Neural crest cell (in vitro differentiated cells): ENCODE results near the gene RHBG. TPM values are rescaled to one million over a fixed set of nuclear protein-coding genes. Genes with fewer than 3 reads are reported as not detected.
"Not testable (repeated sequence)": the region's sequence is repeated elsewhere in the genome, so short reads cannot be mapped to it uniquely, and the experiment has no call there.

Experiments used
- DNase-seq: peaks from one replicate; pipeline ENCODE4 v3.0.0; 2021; ENCODE audit warnings: low read depth, mixed read lengths, low spot score
- H3K27ac Mint-ChIP-seq: one replicate; pipeline ENCODE4 v1.8.0; 2021; ENCODE audit warnings: mild to moderate bottlenecking, mixed read lengths; ENCODE audit not compliant: unreplicated experiment
- H3K27me3 Mint-ChIP-seq: 2 replicates; pipeline ENCODE4 v1.8.0; 2021; ENCODE audit warnings: low read depth, mild to moderate bottlenecking, mixed read lengths
- H3K36me3 Mint-ChIP-seq: 2 replicates; pipeline ENCODE4 v1.8.0; 2021; ENCODE audit warnings: low read depth, mild to moderate bottlenecking, mixed read lengths
- H3K4me1 Mint-ChIP-seq: 2 replicates; pipeline ENCODE4 v1.8.0; 2021; ENCODE audit warnings: mixed read lengths
- H3K4me3 Mint-ChIP-seq: one replicate; pipeline ENCODE4 v1.8.0; 2021; ENCODE audit warnings: mild to moderate bottlenecking, mixed read lengths
- H3K9me3 Mint-ChIP-seq: 2 replicates; pipeline ENCODE4 v1.8.0; 2021; ENCODE audit warnings: mixed read lengths
- long read RNA-seq: library from polyadenylated mRNA; unstranded; transcript quantifications from one replicate; pipeline ENCODE4 v2.0.0, GENCODE V29; 2020
- total RNA-seq: library from RNA; stranded (reverse); gene quantifications from 2 replicates; pipeline ENCODE4 v1.2.1, GENCODE V29; 2021
- TF ChIP-seq, protein P1 (sequence below): fragments of 200-600 bp; sonication (generic); conservative IDR thresholded peaks from 2 replicates; pipeline ENCODE4 v1.5.0; 2021; ENCODE audit warnings: antibody characterized with exemption, mild to moderate bottlenecking

RHBG gene, protein sequence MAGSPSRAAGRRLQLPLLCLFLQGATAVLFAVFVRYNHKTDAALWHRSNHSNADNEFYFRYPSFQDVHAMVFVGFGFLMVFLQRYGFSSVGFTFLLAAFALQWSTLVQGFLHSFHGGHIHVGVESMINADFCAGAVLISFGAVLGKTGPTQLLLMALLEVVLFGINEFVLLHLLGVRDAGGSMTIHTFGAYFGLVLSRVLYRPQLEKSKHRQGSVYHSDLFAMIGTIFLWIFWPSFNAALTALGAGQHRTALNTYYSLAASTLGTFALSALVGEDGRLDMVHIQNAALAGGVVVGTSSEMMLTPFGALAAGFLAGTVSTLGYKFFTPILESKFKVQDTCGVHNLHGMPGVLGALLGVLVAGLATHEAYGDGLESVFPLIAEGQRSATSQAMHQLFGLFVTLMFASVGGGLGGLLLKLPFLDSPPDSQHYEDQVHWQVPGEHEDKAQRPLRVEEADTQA
- total RNA-seq = not detected in 2 replicates
- long read RNA-seq = 0 reads

DNA sequence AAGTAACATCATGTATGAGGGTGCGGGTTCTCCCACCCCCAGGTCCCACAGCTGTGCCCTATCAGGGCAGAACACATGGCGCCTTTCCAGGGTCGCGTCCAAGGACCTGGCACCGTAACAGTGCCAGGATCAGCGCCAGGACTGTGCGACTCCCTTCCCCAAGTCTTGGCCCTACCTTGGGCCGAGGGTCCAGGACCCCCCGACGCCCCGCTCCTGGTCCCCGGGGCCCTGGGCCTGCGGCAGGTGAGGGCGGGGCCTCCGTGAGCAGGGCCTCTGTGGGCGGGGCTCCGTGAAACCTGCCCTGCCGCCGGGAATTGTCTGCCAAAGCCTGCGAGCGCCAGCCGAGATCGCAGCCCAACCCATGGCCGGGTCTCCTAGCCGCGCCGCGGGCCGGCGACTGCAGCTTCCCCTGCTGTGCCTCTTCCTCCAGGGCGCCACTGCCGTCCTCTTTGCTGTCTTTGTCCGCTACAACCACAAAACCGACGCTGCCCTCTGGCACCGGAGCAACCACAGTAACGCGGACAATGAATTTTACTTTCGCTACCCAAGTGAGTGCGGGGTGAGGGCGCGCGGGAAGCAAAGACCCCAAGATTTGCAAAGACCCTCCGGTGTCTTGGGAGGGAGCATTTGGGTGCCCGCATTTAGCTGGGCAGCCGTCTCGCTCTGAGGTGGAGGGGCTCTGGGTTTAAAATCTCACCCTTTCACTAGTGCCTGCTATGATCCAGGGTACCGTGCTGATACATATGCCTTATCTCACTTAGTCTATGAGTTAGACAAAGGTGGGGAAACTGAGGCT is at the start of gene RHBG:
RHBG (plus strand) TSS at position 323 of the 796 bp plus-strand sequence; CDS start at position 362, 39 bp downstream.
- H3K9me3 Mint-ChIP-seq = no peaks in the 10 kb centered on the region
- H3K27ac Mint-ChIP-seq = no peak within 1 kb of the TSS
- H3K27me3 Mint-ChIP-seq = peaks cover 86% of the 10 kb centered on the region
- no peaks in the 10 kb centered on the region for H3K36me3 Mint-ChIP-seq
- DNase-seq = no peak
- peak within 1 kb of the TSS; percentile 56 for H3K4me3 Mint-ChIP-seq
- TF ChIP-seq, protein P1, sequence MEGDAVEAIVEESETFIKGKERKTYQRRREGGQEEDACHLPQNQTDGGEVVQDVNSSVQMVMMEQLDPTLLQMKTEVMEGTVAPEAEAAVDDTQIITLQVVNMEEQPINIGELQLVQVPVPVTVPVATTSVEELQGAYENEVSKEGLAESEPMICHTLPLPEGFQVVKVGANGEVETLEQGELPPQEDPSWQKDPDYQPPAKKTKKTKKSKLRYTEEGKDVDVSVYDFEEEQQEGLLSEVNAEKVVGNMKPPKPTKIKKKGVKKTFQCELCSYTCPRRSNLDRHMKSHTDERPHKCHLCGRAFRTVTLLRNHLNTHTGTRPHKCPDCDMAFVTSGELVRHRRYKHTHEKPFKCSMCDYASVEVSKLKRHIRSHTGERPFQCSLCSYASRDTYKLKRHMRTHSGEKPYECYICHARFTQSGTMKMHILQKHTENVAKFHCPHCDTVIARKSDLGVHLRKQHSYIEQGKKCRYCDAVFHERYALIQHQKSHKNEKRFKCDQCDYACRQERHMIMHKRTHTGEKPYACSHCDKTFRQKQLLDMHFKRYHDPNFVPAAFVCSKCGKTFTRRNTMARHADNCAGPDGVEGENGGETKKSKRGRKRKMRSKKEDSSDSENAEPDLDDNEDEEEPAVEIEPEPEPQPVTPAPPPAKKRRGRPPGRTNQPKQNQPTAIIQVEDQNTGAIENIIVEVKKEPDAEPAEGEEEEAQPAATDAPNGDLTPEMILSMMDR = no peak
- peaks cover 3% of the 10 kb centered on the region for H3K4me1 Mint-ChIP-seq

DNA sequence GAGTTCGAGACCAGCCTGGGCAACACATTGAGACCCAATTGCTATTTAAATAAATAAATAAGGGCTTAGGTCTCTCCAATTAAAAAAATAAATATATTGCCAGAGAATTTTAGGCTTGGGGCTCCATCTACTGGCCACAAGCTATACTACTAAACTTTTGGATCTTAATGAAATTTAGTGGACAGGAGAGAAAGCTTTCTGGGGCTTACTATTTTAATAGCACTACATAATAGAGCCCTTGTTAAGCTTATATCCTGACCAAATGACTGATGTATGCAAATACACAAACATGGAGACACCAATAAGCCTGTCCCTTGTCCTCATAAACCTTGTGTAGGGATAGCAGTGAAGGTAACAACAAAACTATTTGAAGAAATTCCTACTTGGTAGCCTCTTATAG is 49.3 kb upstream of the RHBG start:
- no peak for DNase-seq
- no peak overlapping the region for H3K4me3 Mint-ChIP-seq

DNA sequence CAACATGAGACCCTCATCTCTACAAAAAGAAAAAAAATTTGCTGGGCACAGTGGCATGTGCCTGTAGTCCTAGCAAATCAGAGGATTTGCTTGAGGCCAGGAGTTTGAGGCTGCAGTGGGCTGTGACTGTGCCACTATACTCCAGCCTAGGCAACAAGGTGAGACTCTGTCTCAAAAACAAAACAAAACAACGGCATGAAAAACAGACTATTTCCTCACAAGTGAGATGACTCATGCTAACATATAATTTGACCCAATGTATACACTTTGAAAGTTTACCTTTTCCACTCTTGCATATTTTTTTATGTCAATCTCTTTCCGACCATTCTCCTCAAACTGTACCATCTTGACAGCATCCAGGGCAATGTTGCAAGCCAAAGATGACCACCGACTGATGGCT is 48.5 kb upstream of the RHBG start:
- Mint-ChIP-seq H3K36me3 (peaks cover 16% of the 10 kb centered on the region), H3K9me3 (no peaks in the 10 kb centered on the region), H3K4me3 (no peak overlapping the region), H3K27ac (no peak overlapping the region), H3K27me3 (no peaks in the 10 kb centered on the region), H3K4me1 (no peaks in the 10 kb centered on the region)
- no peak for DNase-seq
- TF ChIP-seq, protein P1 = no peak

More for the DNA sequence above, 49.3 kb upstream of the RHBG start:
- Mint-ChIP-seq H3K27ac (no peak overlapping the region), H3K9me3 (no peaks in the 10 kb centered on the region), H3K4me1 (no peaks in the 10 kb centered on the region), H3K36me3 (peaks cover 14% of the 10 kb centered on the region), H3K27me3 (no peaks in the 10 kb centered on the region)
- TF ChIP-seq, protein P1 = peak; percentile 74

DNA sequence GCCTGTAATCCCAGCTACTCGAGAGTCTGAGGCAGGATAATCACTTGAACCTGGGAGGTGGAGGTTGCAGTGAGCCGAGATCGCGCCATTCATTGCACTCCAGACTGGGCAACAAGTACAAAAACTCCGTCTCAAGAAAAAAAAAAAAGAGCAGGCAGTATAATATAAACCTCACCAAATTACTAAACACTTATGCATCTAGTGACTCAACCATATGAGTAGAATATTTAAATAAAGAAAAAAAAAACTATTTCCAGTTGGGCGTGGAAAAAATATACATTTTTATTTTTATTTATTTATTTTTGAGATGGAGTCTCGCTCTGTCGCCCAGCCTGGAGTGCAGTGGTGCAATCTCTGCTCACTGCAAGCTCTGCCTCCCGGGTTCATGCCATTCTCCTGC is 45.8 kb upstream of the RHBG start:
- not testable (repeated sequence) for H3K27ac Mint-ChIP-seq

DNA sequence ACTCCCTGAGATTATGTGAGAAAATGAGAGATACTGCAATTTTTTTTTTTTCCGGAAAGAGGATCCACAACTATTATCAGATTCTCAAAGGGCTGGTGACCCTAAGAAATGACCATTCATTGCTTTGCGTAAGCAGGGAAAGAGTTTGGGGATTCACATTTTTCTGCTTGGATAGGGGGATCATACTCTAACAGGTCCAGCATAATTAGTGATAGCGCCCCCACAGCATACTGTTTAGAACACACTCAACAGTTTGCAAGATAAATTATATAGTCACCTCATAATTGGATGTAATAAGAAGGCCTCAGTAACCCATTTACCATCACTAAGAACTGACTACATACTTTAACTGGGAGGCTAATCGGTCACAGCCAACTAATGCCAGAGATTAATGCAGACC is 32.8 kb upstream of the RHBG start:
- no peaks in the 10 kb centered on the region for H3K9me3 Mint-ChIP-seq
- H3K4me3 Mint-ChIP-seq = peak overlapping the region; percentile 98
- H3K36me3 Mint-ChIP-seq = peaks cover 11% of the 10 kb centered on the region
- no peak for DNase-seq
- H3K27ac Mint-ChIP-seq = no peak overlapping the region
- TF ChIP-seq, protein P1 = peak; percentile 29
- peaks cover 36% of the 10 kb centered on the region for H3K4me1 Mint-ChIP-seq
- H3K27me3 Mint-ChIP-seq = no peaks in the 10 kb centered on the region

More for the DNA sequence above, 45.8 kb upstream of the RHBG start:
- H3K4me1 Mint-ChIP-seq, H3K9me3 Mint-ChIP-seq, H3K4me3 Mint-ChIP-seq, H3K27me3 Mint-ChIP-seq, H3K36me3 Mint-ChIP-seq, DNase-seq: not testable (repeated sequence)
